AG09319 (cell line): ENCODE data around the gene RAD51AP1.
"Not testable (repeated sequence)": the region's sequence is repeated elsewhere in the genome, so short reads cannot be mapped to it uniquely, and the experiment has no call there.

ENCODE experiments used
- DNase-seq: peaks from one replicate; pipeline ENCODE4 v3.0.0-alpha.2; 2010; ENCODE audit warnings: low read depth; ENCODE audit errors: extremely low read depth
- CTCF ChIP-seq: IDR thresholded peaks from 2 replicates; pipeline ENCODE4 v1.5.1; 2011; ENCODE audit warnings: low read depth, mild to moderate bottlenecking, inconsistent platforms, low read length, moderate library complexity

RAD51AP1 gene

DNA sequence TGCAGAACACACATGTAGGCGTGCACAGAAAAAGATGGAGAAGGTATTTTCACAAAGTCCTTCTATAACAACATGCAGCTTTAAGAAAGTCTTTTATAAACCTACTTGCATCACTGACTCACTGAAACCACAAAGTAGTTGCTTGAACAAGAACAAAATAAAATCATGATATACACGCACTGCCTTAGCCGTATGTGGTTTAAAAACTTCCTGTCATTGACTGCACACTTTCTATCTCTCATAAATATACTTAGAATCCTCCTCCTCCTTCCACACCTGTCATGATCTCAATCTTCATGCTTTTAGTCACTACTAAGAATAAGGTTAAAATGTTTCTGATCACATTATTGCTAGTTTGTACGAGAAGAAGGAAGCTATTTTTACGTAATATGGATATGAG is 31.8 kb upstream of the RAD51AP1 start:
- TF ChIP-seq CTCF: no peak
- DNase-seq: no peak

- not testable (repeated sequence) for DNase-seq
These were observed 30.2 kb upstream of the RAD51AP1 start for GRCh38 chr12:4508503-4508902.

- DNase-seq: not testable (repeated sequence)
These were observed 29.4 kb upstream of the RAD51AP1 start for GRCh38 chr12:4509269-4509668.

DNA sequence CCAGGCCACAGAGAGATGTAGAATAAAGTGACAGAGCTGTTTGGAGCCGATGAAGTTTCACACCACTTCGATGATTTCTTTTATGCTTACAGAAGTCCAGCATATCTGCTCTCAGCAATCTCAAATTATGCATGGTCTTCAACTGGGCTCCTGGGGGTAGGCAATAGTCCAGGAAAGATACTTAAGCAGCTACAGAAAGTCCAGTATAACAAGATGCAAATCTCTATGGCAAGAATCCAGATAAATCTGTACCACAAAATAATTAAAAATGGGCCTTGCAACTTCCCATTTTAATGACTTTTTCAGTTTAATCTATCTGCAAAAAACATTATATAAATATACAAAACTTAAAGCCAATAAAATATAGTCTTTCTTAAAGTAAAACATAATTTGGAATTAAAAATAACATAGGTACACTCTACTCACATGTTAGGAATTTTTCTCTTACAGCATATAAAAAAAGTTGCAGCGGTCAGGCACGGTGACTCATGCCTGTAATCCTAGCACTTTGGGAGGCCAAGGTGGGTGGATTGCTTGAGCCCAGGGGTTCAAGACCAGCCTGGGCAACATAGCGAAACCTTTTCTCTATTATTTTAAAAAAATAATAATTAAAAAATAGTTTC is 20.5 kb upstream of the RAD51AP1 start:
- TF ChIP-seq CTCF: no peak
- DNase-seq: no peak

DNA sequence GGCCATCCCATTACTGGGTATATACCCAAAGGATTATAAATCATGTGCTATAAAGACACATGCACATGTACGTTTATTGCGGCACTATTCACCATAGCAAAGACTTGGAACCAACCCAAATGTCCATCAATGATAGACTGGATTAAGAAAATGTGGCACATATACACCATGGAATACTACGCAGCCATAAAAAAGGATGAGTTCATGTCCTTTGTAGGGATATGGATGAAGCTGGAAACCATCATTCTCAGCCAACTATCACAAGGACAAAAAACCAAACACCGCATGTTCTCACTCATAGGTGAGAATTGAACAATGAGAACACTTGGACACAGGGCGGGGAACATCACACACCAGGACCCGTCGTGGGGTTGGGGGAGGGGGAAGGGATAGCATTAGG is 15.2 kb upstream of the RAD51AP1 start:
- not testable (repeated sequence) for DNase-seq

DNA sequence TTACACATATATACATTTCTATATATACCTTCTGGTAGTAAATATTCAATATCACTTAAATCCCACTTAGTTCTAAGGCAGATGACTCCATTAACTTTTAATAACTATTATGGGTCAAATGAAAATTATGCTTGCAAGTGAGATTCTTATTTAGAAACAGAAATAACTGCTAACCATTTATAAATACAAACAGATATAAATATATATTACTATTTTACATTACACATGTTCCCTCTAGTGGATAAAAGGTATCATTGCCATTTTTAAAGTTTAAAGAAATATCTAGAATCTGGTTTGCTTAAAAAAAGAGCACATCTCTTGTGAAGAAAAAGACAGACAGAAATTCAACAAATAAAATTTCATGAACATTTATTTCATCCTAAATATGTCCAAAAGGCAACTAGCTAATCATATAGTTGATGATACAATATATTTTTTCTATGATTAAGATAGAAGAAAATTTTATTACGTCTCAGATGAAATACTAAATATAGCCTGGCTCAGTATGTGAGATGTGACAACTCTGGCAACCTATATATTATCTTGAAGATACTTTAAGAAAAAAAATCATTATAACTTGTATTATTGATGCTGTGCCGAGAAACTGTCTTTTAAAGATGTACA is 11.7 kb upstream of the RAD51AP1 start:
- no peak for DNase-seq
- peak; percentile 46 for TF ChIP-seq CTCF

DNA sequence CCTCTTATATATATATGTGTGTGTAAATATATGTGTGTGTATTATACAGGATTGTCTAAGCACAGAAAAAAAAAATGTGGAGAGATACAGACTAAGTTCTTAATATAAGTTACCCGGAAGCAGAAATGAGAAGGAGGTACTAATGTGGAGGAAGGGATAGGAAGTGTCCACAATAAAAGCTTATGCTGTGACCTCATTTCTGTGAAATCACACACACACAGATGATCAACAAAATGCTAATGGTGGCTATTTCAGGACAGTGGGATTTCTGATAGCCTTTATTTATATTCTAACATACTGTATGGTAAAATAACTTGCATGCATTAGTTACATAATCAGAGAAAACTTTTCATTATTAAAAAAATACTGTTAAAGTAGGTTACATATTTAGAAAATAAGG is 8.5 kb upstream of the RAD51AP1 start:
- TF ChIP-seq CTCF: no peak
- DNase-seq: no peak

- TF ChIP-seq CTCF: no peak
- no peak for DNase-seq
These were observed 7.6 kb upstream of the RAD51AP1 start for GRCh38 chr12:4530982-4531586.

DNA sequence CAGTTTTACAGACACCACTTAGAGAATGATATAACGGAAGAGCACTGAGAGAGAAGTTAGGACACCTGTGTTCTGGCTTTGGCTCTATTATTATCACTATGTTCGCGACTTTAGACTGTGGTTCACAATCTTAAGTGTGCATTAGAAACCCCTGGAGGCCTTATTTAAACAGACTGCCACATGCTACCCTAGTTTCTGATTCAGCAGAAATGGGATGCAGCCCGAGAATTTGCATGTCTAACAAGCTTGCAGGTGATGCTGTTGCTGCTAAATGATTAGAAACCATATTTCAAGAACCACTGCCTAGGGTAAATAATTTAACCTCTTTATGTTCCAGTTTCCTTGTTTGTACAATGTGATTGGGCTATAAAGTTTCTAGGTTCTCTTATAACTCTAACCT is 3.6 kb upstream of the RAD51AP1 start:
- no peak for DNase-seq
- no peak for TF ChIP-seq CTCF
